ENCODE results near the gene CEP170. TPM values are rescaled to one million over a fixed set of nuclear protein-coding genes. Genes with fewer than 3 reads are reported as not detected.

CEP170 gene
- polyA plus RNA-seq, 3 donors, result 13.7 to 44.5 (median 17.4) TPM

- H2AFZ ChIP-seq (ENCODE audit: insufficient read depth, low read depth, low read length, poor library complexity, severe bottlenecking), result peak overlapping the region; percentile 30
- no peaks in the 10 kb centered on the region for H3K27me3 Mint-ChIP-seq (ENCODE audit: low read depth in 3 of 3)
- intact Hi-C loops (cut with micrococcal nuclease), result no loop called here
- TF ChIP-seq, protein P1, sequence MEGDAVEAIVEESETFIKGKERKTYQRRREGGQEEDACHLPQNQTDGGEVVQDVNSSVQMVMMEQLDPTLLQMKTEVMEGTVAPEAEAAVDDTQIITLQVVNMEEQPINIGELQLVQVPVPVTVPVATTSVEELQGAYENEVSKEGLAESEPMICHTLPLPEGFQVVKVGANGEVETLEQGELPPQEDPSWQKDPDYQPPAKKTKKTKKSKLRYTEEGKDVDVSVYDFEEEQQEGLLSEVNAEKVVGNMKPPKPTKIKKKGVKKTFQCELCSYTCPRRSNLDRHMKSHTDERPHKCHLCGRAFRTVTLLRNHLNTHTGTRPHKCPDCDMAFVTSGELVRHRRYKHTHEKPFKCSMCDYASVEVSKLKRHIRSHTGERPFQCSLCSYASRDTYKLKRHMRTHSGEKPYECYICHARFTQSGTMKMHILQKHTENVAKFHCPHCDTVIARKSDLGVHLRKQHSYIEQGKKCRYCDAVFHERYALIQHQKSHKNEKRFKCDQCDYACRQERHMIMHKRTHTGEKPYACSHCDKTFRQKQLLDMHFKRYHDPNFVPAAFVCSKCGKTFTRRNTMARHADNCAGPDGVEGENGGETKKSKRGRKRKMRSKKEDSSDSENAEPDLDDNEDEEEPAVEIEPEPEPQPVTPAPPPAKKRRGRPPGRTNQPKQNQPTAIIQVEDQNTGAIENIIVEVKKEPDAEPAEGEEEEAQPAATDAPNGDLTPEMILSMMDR (IDR thresholded peaks at IDR 0.05), result no peak
- no peaks in the 10 kb centered on the region for H4K20me1 ChIP-seq (ENCODE audit: insufficient read depth, low read length)
- peaks cover 34% of the 10 kb centered on the region for H3K79me2 ChIP-seq (ENCODE audit: insufficient read depth, low read length)
- H3K9ac ChIP-seq (ENCODE audit: insufficient read depth, low read length, poor library complexity, severe bottlenecking), result no peak overlapping the region
- peak overlapping the region; percentile 92 to 98 (median 94) for H3K27ac Mint-ChIP-seq
- H3K4me3 ChIP-seq (replicated peaks in 1 of 3; ENCODE audit: low read depth in 2 of 3, low read length in 3 of 3), result no peak overlapping the region
- H3K27ac ChIP-seq (ENCODE audit: low read depth in 1 of 2, low read length in 2 of 2), result peak overlapping the region; percentile 66 to 90
- no peak overlapping the region for H3K4me3 Mint-ChIP-seq
- H3K4me1 Mint-ChIP-seq, result peaks cover 60% of the 10 kb centered on the region
- peaks cover 66 to 69% of the 10 kb centered on the region in 2 donors for H3K4me1 ChIP-seq (ENCODE audit: control insufficient read depth in 1 of 2, insufficient read depth in 2 of 2, low read length in 2 of 2)
- WGBS (ENCODE audit: insufficient coverage), result 92% methylated on average over 2 of the region's 13 CpGs
- peaks cover 14% of the 10 kb centered on the region in 2 donors for H3K36me3 Mint-ChIP-seq
- H3K36me3 ChIP-seq (replicated peaks in 1 of 2; ENCODE audit: control insufficient read depth in 1 of 2, insufficient read depth in 2 of 2, low read length in 2 of 2), result peaks cover 16 to 21% of the 10 kb centered on the region in 2 donors
- no peaks in the 10 kb centered on the region for H3K9me3 ChIP-seq (replicated peaks in 1 of 2; ENCODE audit: control insufficient read depth in 1 of 2, insufficient read depth in 1 of 2, low read length in 2 of 2)
- no peaks in the 10 kb centered on the region for H3K9me3 Mint-ChIP-seq
- DNase-seq, result no peak
- no peak overlapping the region for H3K4me2 ChIP-seq (replicated peaks; ENCODE audit: extremely low read depth, low read length, poor library complexity, severe bottlenecking)
- no peaks in the 10 kb centered on the region for H3K27me3 ChIP-seq (ENCODE audit: control insufficient read depth in 2 of 2, insufficient read depth in 2 of 2, low read length in 2 of 2)
These were observed 13.8 kb upstream of the CEP170 start for GRCh38 chr1:243268751-243269460.

GRCh38 chr1:243267914-243268653, 13.0 kb upstream of the CEP170 start:
- Histone ChIP-seq H3K9me3 (replicated peaks in 1 of 2; ENCODE audit: control insufficient read depth in 1 of 2, insufficient read depth in 1 of 2, low read length in 2 of 2) (no peaks in the 10 kb centered on the region), H3K4me2 (replicated peaks; ENCODE audit: extremely low read depth, low read length, poor library complexity, severe bottlenecking) (peak overlapping the region; percentile 66), H3K27me3 (ENCODE audit: control insufficient read depth in 2 of 2, insufficient read depth in 2 of 2, low read length in 2 of 2) (no peaks in the 10 kb centered on the region), H3K79me2 (ENCODE audit: insufficient read depth, low read length) (peaks cover 42% of the 10 kb centered on the region), H3K27ac (ENCODE audit: low read depth in 1 of 2, low read length in 2 of 2) (peak overlapping the region; percentile 90 to 96), H4K20me1 (ENCODE audit: insufficient read depth, low read length) (no peaks in the 10 kb centered on the region), H3K4me3 (replicated peaks in 1 of 3; ENCODE audit: low read depth in 2 of 3, low read length in 3 of 3) (peak overlapping the region in 2 of 3 experiments; percentile 28 to 64), H3K4me1 (ENCODE audit: control insufficient read depth in 1 of 2, insufficient read depth in 2 of 2, low read length in 2 of 2) (peaks cover 75 to 77% of the 10 kb centered on the region in 2 donors), H2AFZ (ENCODE audit: insufficient read depth, low read depth, low read length, poor library complexity, severe bottlenecking) (peak overlapping the region; percentile 11), H3K9ac (ENCODE audit: insufficient read depth, low read length, poor library complexity, severe bottlenecking) (peak overlapping the region; percentile 50), H3K36me3 (replicated peaks in 1 of 2; ENCODE audit: control insufficient read depth in 1 of 2, insufficient read depth in 2 of 2, low read length in 2 of 2) (peaks cover 8 to 14% of the 10 kb centered on the region in 2 donors)
- peaks cover 66% of the 10 kb centered on the region for H3K4me1 Mint-ChIP-seq
- intact Hi-C loops (cut with micrococcal nuclease), result no loop called here
- TF ChIP-seq, protein P1 (IDR thresholded peaks at IDR 0.05), result no peak
- no CpG with 5 or more reads among the region's 12 CpGs for WGBS (ENCODE audit: insufficient coverage)
- H3K9me3 Mint-ChIP-seq, result no peaks in the 10 kb centered on the region
- H3K36me3 Mint-ChIP-seq, result peaks cover 10 to 14% of the 10 kb centered on the region in 2 donors
- no peaks in the 10 kb centered on the region for H3K27me3 Mint-ChIP-seq (ENCODE audit: low read depth in 3 of 3)
- peak overlapping the region; percentile 62 to 65 for H3K4me3 Mint-ChIP-seq
- H3K27ac Mint-ChIP-seq, result peak overlapping the region; percentile 92 to 98 (median 94)
- peak; percentile 56 to 84 (median 79) for DNase-seq
